CD4-positive, alpha-beta T cell (primary cell): ENCODE results near the gene SUPT5H. TPM values are rescaled to one million over a fixed set of nuclear protein-coding genes. Genes with fewer than 3 reads are reported as not detected.

Experiments used
- ATAC-seq: fragments of 200-7000 bp; cut with Tn5 transposase; one replicate; pipeline ENCODE4 v1.10.0; 2022; ENCODE audit warnings: mild to moderate bottlenecking; ENCODE audit not compliant: poor library complexity
- CTCF ChIA-PET: fragments of 350-600 bp; sonication (Branson Sonifier 250); formaldehyde crosslinking; loops from one replicate; lab custom pipeline; 2021; ENCODE audit warnings: antibody characterized with exemption, inconsistent platforms; lab: Charles Lee
- POLR2A ChIA-PET: fragments of 350-600 bp; sonication (Branson Sonifier 250); formaldehyde crosslinking; loops from one replicate; lab custom pipeline; 2021; ENCODE audit warnings: antibody characterized with exemption, inconsistent platforms; lab: Charles Lee
- DNase-seq, 14 experiments: peaks; one replicate each; pipeline ENCODE4 v3.0.0-alpha.2; 2013 to 2020; ENCODE audit warnings: mixed read lengths in 2 of 14
- H3K27ac ChIP-seq, 2 donors: one replicate each; pipeline versions ENCODE4 v1.5.1 to v1.7.0; 2013; ENCODE audit warnings: low read length in 2 of 2, low read depth in 1 of 2, mild to moderate bottlenecking in 1 of 2
- H3K27me3 ChIP-seq, 2 experiments: 1 replicate in 1 of 2; 2 replicates in 1 of 2; pipeline versions ENCODE4 v1.6.1 to v1.7.0; 2013; ENCODE audit warnings: low read length in 2 of 2, control low read depth in 1 of 2, mild to moderate bottlenecking in 1 of 2, moderate library complexity in 1 of 2; ENCODE audit not compliant: insufficient read depth in 2 of 2, control insufficient read depth in 1 of 2
- H3K36me3 ChIP-seq: one replicate; pipeline ENCODE4 v1.6.1; 2013; ENCODE audit warnings: low read length, control low read depth; ENCODE audit not compliant: insufficient read depth
- H3K4me1 ChIP-seq: one replicate; pipeline ENCODE4 v1.6.1; 2013; ENCODE audit warnings: low read length, control low read depth; ENCODE audit not compliant: insufficient read depth
- H3K4me3 ChIP-seq: one replicate; pipeline ENCODE4 v1.5.1; 2013; ENCODE audit warnings: mild to moderate bottlenecking, low read length, moderate library complexity
- H3K9me3 ChIP-seq, 2 experiments: 1 replicate in 1 of 2; 2 replicates in 1 of 2; pipeline versions ENCODE4 v1.6.1 to v1.7.0; 2013; ENCODE audit warnings: low read length in 2 of 2, mild to moderate bottlenecking in 2 of 2, control low read depth in 1 of 2, moderate library complexity in 1 of 2; ENCODE audit not compliant: control insufficient read depth in 1 of 2, insufficient read depth in 1 of 2
- H3K27ac Mint-ChIP-seq: one replicate; pipeline ENCODE4 v1.8.0; 2020; ENCODE audit warnings: mixed read lengths
- H3K27me3 Mint-ChIP-seq: one replicate; pipeline ENCODE4 v1.8.0; 2021; ENCODE audit warnings: mixed read lengths
- H3K36me3 Mint-ChIP-seq: one replicate; pipeline ENCODE4 v1.8.0; 2021; ENCODE audit warnings: low read depth, mixed read lengths
- H3K4me1 Mint-ChIP-seq: one replicate; pipeline ENCODE4 v1.8.0; 2021; ENCODE audit warnings: low read depth, mixed read lengths
- H3K4me3 Mint-ChIP-seq: one replicate; pipeline ENCODE4 v1.8.0; 2020; ENCODE audit warnings: mild to moderate bottlenecking, mixed read lengths
- H3K9me3 Mint-ChIP-seq: one replicate; pipeline ENCODE4 v1.8.0; 2020; ENCODE audit warnings: mixed read lengths
- CTCF ChIP-seq: fragments of 200-600 bp; IDR thresholded peaks from one replicate; pipeline ENCODE4 v1.8.0; 2022; ENCODE audit warnings: antibody characterized with exemption, mild to moderate bottlenecking
- intact Hi-C, 2 experiments: fragments of 100-400 bp; cut with DNase I in 1 of 2; cut with micrococcal nuclease in 1 of 2; formaldehyde crosslinking; loops; one replicate each; pipeline versions ENCODE4 v1.15.1 to v1.9.0; 2023 to 2025; cut with DNase I, micrococcal nuclease
- total RNA-seq, 174 experiments: library from RNA in 2 of 174; stranded (reverse) in 2 of 174; gene quantifications; one replicate each; pipeline ENCODE4 v1.2.3 and lab custom pipeline; 2021 to 2026

SUPT5H gene
- total RNA-seq, 2 experiments from 2014 or later = 322 to 333 TPM

GRCh38 chr19:39409208-39410016 lies 36.0 kb upstream of the SUPT5H start:
- Histone ChIP-seq H3K27ac (peak overlapping the region; percentile 100), H3K4me1 (peaks cover 84% of the 10 kb centered on the region), H3K4me3 (peak overlapping the region; percentile 100), H3K36me3 (peaks cover 29% of the 10 kb centered on the region), H3K27me3 (no peaks in the 10 kb centered on the region), H3K9me3 (no peaks in the 10 kb centered on the region)
- Mint-ChIP-seq H3K9me3 (no peaks in the 10 kb centered on the region), H3K27ac (peak overlapping the region; percentile 98), H3K27me3 (peaks cover 12% of the 10 kb centered on the region), H3K36me3 (peaks cover 74% of the 10 kb centered on the region), H3K4me1 (peaks cover 55% of the 10 kb centered on the region), H3K4me3 (peak overlapping the region; percentile 99)
- ATAC-seq = peak; percentile 5
- CTCF ChIA-PET = interaction anchor here (3.4 kb wide), 1 partner anchor 12 kb away, joined by 21 read pairs; no protein-coding TSS in a partner anchor
- POLR2A ChIA-PET = interaction anchor here (0.7 to 9.4 kb wide), 6 partner anchors 10 to 67 kb away, joined by 3 to 144 read pairs (median 43); partner anchors contain the start of genes MED29, PAF1, RPS16 and SAMD4B
- DNase-seq = peak; percentile 78 to 94 (median 90)
- no peak for TF ChIP-seq CTCF
- intact Hi-C loops = loop anchor here (5.0 to 10.0 kb wide), 2 partner anchors 285 to 287 kb away; partner anchors contain the start of gene PAK4 (in 1 of the 2)

- Histone ChIP-seq H3K27ac (peak overlapping the region; percentile 100), H3K36me3 (peaks cover 29% of the 10 kb centered on the region), H3K27me3 (no peaks in the 10 kb centered on the region), H3K4me3 (peak overlapping the region; percentile 100), H3K4me1 (peaks cover 84% of the 10 kb centered on the region), H3K9me3 (no peaks in the 10 kb centered on the region)
- DNase-seq (peak in 13 of 14 experiments; percentile 55 to 89 (median 71)), ATAC-seq (peak; percentile 24)
- TF ChIP-seq CTCF = no peak
- Mint-ChIP-seq H3K27me3 (peaks cover 12% of the 10 kb centered on the region), H3K4me3 (peak overlapping the region; percentile 95), H3K4me1 (peaks cover 53% of the 10 kb centered on the region), H3K9me3 (no peaks in the 10 kb centered on the region), H3K27ac (peak overlapping the region; percentile 98), H3K36me3 (peaks cover 76% of the 10 kb centered on the region)
- intact Hi-C loops = loop anchor here (5.0 to 10.0 kb wide), 2 partner anchors 285 to 288 kb away; partner anchors contain the start of gene PAK4 (in 1 of the 2)
- CTCF ChIA-PET = no interaction called here
- POLR2A ChIA-PET = interaction anchor here (0.7 to 4.5 kb wide), 3 partner anchors 11 to 35 kb away, joined by 5 to 126 read pairs (median 48); partner anchors contain the start of genes MED29, PAF1 and SUPT5H
Measured at GRCh38 chr19:39410017-39410830, 35.2 kb upstream of the SUPT5H start.

- peak overlapping the region; percentile 95 for H3K4me3 Mint-ChIP-seq
- peak overlapping the region; percentile 100 for H3K4me3 ChIP-seq
- H3K36me3 ChIP-seq = peaks cover 29% of the 10 kb centered on the region
- ATAC-seq = no peak
- H3K27ac ChIP-seq = peak overlapping the region; percentile 100
- H3K27me3 Mint-ChIP-seq = peaks cover 12% of the 10 kb centered on the region
- H3K27ac Mint-ChIP-seq = peak overlapping the region; percentile 98
- intact Hi-C loops = loop anchor here (1.0 to 10.0 kb wide), 3 partner anchors 13 to 288 kb away; partner anchors contain the start of gene PAK4 (in 1 of the 2)
- DNase-seq = peak in 1 of 14 experiments; percentile 45
- POLR2A ChIA-PET = interaction anchor here (2.2 to 2.6 kb wide), 5 partner anchors 9 to 68 kb away, joined by 11 to 119 read pairs (median 48); partner anchors contain the start of genes MED29, PAF1, RPS16 and SAMD4B
- peaks cover 48% of the 10 kb centered on the region for H3K4me1 Mint-ChIP-seq
- no peak for TF ChIP-seq CTCF
- peaks cover 76% of the 10 kb centered on the region for H3K36me3 Mint-ChIP-seq
- CTCF ChIA-PET = interaction anchor here (1.8 to 2.3 kb wide), 7 partner anchors 9 to 122 kb away, joined by 6 to 102 read pairs (median 9); partner anchors contain the start of genes EID2B, MED29, PAF1 and SAMD4B
- H3K9me3 Mint-ChIP-seq = no peaks in the 10 kb centered on the region
- no peaks in the 10 kb centered on the region for H3K27me3 ChIP-seq
- H3K9me3 ChIP-seq = no peaks in the 10 kb centered on the region
- H3K4me1 ChIP-seq = peaks cover 79% of the 10 kb centered on the region
Measured at GRCh38 chr19:39410831-39411080, 34.6 kb upstream of the SUPT5H start.
